ENCODE measurements around the gene BCKDHB.

DNA sequence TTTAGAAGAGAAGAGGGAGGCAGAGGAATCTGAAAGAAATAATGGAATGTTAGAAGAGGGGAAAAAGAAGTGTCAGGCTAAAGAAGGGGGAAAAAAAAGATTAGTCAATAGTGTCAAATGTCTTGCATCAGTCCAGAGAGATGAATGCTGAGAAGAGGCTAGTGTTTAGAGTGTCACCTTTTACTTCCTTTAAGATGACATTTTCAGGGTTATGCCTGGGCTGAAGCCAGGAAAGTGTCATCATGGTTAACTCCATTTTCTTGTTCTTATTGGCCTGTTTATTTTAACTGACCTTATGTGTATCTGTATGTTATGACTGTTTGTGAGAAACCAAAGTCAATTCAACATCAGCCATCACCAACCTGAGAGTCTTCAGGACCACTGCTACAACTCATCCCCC lies 15.0 kb upstream of the BCKDHB start:
- no peak for TF ChIP-seq POLR2AphosphoS5 (IDR thresholded peaks at IDR 0.05; ENCODE audit: low read depth, low read length)
- no peak for TF ChIP-seq POLR2A (IDR thresholded peaks at IDR 0.05; ENCODE audit: low read depth, low read length)
